Liver (tissue), 9 donors: Measurements from ENCODE around the gene VAV3. TPM values are rescaled to one million over a fixed set of nuclear protein-coding genes. Genes with fewer than 3 reads are reported as not detected.

Source experiments
- DNase-seq: peaks from one replicate; pipeline ENCODE4 v3.0.0-alpha.2; 2017; ENCODE audit warnings: low spot score
- H3K27ac ChIP-seq, 2 donors: one replicate each; pipeline ENCODE4 v1.7.0; 2013; ENCODE audit warnings: inconsistent platforms in 2 of 2, low read length in 2 of 2, control low read depth in 1 of 2, low read depth in 1 of 2, mild to moderate bottlenecking in 1 of 2
- H3K27me3 ChIP-seq, 4 donors: one replicate each; pipeline versions ENCODE4 v1.6.1 to v1.7.0; 2013; ENCODE audit warnings: low read length in 3 of 4, inconsistent platforms in 1 of 4, mild to moderate bottlenecking in 1 of 4, moderate library complexity in 1 of 4; ENCODE audit not compliant: control insufficient read depth in 4 of 4, insufficient read depth in 4 of 4
- H3K36me3 ChIP-seq, 4 donors: one replicate each; pipeline versions ENCODE4 v1.6.1 to v1.7.0; 2013; ENCODE audit warnings: low read length in 3 of 4, mild to moderate bottlenecking in 3 of 4, low read depth in 1 of 4, moderate library complexity in 1 of 4; ENCODE audit not compliant: control insufficient read depth in 4 of 4, insufficient read depth in 3 of 4
- H3K4me1 ChIP-seq, 4 donors: one replicate each; pipeline versions ENCODE4 v1.6.1 to v1.7.0; 2013; ENCODE audit warnings: low read length in 3 of 4, mild to moderate bottlenecking in 3 of 4, moderate library complexity in 1 of 4; ENCODE audit not compliant: control insufficient read depth in 4 of 4, insufficient read depth in 4 of 4
- H3K4me3 ChIP-seq, 3 donors: one replicate each; pipeline versions ENCODE4 v1.6.1 to v1.7.0; 2013; ENCODE audit warnings: low read length in 3 of 3, control low read depth in 1 of 3, low read depth in 1 of 3, mild to moderate bottlenecking in 1 of 3
- H3K9ac ChIP-seq, 2 donors: one replicate each; pipeline ENCODE4 v1.7.0; 2013; ENCODE audit warnings: low read length in 2 of 2, mild to moderate bottlenecking in 2 of 2, moderate library complexity in 2 of 2, control low read depth in 1 of 2, low read depth in 1 of 2
- H3K9me3 ChIP-seq, 4 donors: one replicate each; pipeline versions ENCODE4 v1.6.1 to v1.7.0; 2013; ENCODE audit warnings: low read length in 3 of 4; ENCODE audit not compliant: control insufficient read depth in 4 of 4
- CTCF ChIP-seq: fragments of 150-350 bp; IDR thresholded peaks from 2 replicates; pipeline ENCODE4 v1.5.1; 2017; ENCODE audit warnings: improper control_type of control experiment, low read depth, low read length; ENCODE audit not compliant: missing input control
- FOXA1 ChIP-seq: IDR thresholded peaks from 2 replicates; pipeline ENCODE4 v1.6.1; 2016; ENCODE audit warnings: antibody characterized with exemption
- FOXA2 ChIP-seq: IDR thresholded peaks from 2 replicates; pipeline ENCODE4 v1.6.1; 2016; ENCODE audit warnings: antibody characterized with exemption
- GABPA ChIP-seq, 2 donors: IDR thresholded peaks in 1 of 2; conservative IDR thresholded peaks in 1 of 2; 2 replicates each; pipeline ENCODE4 v1.6.1; 2016; ENCODE audit warnings: antibody characterized with exemption in 2 of 2, mild to moderate bottlenecking in 1 of 2, moderate library complexity in 1 of 2
- HNF4A ChIP-seq, 2 donors: conservative IDR thresholded peaks; 2 replicates each; pipeline ENCODE4 v1.6.1; 2016; ENCODE audit warnings: antibody characterized with exemption in 2 of 2, mild to moderate bottlenecking in 2 of 2
- HNF4G ChIP-seq: IDR thresholded peaks from 2 replicates; pipeline ENCODE4 v1.6.1; 2016; ENCODE audit warnings: antibody characterized with exemption
- MAX ChIP-seq: IDR thresholded peaks from 2 replicates; pipeline ENCODE4 v1.6.1; 2016; ENCODE audit warnings: antibody characterized with exemption
- NR2F2 ChIP-seq: IDR thresholded peaks from 2 replicates; pipeline ENCODE4 v1.6.1; 2016; ENCODE audit warnings: antibody characterized with exemption
- RAD21 ChIP-seq, 2 donors: IDR thresholded peaks; 2 replicates each; pipeline ENCODE4 v1.6.1; 2016; ENCODE audit warnings: antibody characterized with exemption in 2 of 2, mild to moderate bottlenecking in 2 of 2
- SP1 ChIP-seq: IDR thresholded peaks from 2 replicates; pipeline ENCODE4 v1.6.1; 2018; ENCODE audit warnings: antibody characterized with exemption, mild to moderate bottlenecking
- YY1 ChIP-seq: IDR thresholded peaks from 2 replicates; pipeline ENCODE4 v1.6.1; 2016; ENCODE audit warnings: antibody characterized with exemption, mild to moderate bottlenecking
- whole genome bisulfite sequencing: extraction: QIAGEN DNeasy Blood & Tissue Kit; methylation state at CpG from one replicate; pipeline ENCODE4 v1.1.7; 2013; 5-methylcytosine and 5-hydroxymethylcytosine counted together
- polyA plus RNA-seq, 2 donors: library from polyadenylated mRNA; stranded (reverse) in 1 of 2; unstranded in 1 of 2; fragments of 200-250 nt in 1 of 2; fragments of >200 nt in 1 of 2; fragmentation: Nextera tagmentation in 1 of 2; extraction: Ambion mirVana in 1 of 2; gene quantifications; one replicate each; pipeline versions ENCODE4 v1.2.1 to v1.2.3, GENCODE V29; 2013 to 2015
- total RNA-seq, 2 donors: library from RNA; depleted of rRNA; stranded (reverse); fragments of >200 nt; gene quantifications; one replicate each; pipeline ENCODE4 v1.2.3, GENCODE V29; 2014
- TF ChIP-seq, protein P1 (sequence below): IDR thresholded peaks from 2 replicates; pipeline ENCODE4 v1.6.1; 2016; ENCODE audit warnings: antibody characterized with exemption
- TF ChIP-seq, protein P2 (sequence below): IDR thresholded peaks from 2 replicates; pipeline ENCODE4 v1.6.1; 2016; ENCODE audit warnings: antibody characterized with exemption
- TF ChIP-seq, protein P3 (sequence below): IDR thresholded peaks from 2 replicates; pipeline ENCODE4 v1.6.1; 2016; ENCODE audit warnings: antibody characterized with exemption, mild to moderate bottlenecking
- donor health status: healthy.
- donor health status: healthy.
- donor health status: healthy.
- donor health status: healthy.
- donor health status: healthy.

VAV3 gene
- total and polyA plus RNA-seq, 4 donors = 0.46 to 4.8 (median 2.7) TPM

- Histone ChIP-seq H3K9ac (no peak overlapping the region), H3K4me1 (peaks cover 0 to 2% (median 0%) of the 10 kb centered on the region in 4 donors), H3K4me3 (no peak overlapping the region), H3K36me3 (no peaks in the 10 kb centered on the region), H3K9me3 (no peaks in the 10 kb centered on the region), H3K27ac (no peak overlapping the region), H3K27me3 (no peaks in the 10 kb centered on the region)
- 27% methylated on average over 2 of the region's 2 CpGs for WGBS
- TF ChIP-seq FOXA2 = peak; percentile 14
- TF ChIP-seq HNF4A (conservative IDR thresholded peaks at IDR 0.05) = peak; percentile 25 to 69
- no peak for TF ChIP-seq CTCF
- DNase-seq = no peak
These were observed 438.3 kb downstream of the VAV3 start for GRCh38 chr1:107526524-107527198.

GRCh38 chr1:107525961-107526360, 439.0 kb downstream of the VAV3 start:
- DNase-seq = no peak
- 94% methylated on average over 2 of the region's 2 CpGs for WGBS
- TF ChIP-seq FOXA1 (no peak), FOXA2 (no peak), YY1 (no peak), SP1 (no peak)
- TF ChIP-seq, protein P1, sequence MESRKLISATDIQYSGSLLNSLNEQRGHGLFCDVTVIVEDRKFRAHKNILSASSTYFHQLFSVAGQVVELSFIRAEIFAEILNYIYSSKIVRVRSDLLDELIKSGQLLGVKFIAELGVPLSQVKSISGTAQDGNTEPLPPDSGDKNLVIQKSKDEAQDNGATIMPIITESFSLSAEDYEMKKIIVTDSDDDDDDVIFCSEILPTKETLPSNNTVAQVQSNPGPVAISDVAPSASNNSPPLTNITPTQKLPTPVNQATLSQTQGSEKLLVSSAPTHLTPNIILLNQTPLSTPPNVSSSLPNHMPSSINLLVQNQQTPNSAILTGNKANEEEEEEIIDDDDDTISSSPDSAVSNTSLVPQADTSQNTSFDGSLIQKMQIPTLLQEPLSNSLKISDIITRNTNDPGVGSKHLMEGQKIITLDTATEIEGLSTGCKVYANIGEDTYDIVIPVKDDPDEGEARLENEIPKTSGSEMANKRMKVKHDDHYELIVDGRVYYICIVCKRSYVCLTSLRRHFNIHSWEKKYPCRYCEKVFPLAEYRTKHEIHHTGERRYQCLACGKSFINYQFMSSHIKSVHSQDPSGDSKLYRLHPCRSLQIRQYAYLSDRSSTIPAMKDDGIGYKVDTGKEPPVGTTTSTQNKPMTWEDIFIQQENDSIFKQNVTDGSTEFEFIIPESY = no peak
- TF ChIP-seq, protein P2, sequence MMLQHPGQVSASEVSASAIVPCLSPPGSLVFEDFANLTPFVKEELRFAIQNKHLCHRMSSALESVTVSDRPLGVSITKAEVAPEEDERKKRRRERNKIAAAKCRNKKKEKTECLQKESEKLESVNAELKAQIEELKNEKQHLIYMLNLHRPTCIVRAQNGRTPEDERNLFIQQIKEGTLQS = no peak
- peaks cover 0 to 2% (median 0%) of the 10 kb centered on the region in 4 donors for H3K4me1 ChIP-seq
- H3K27me3 ChIP-seq = no peaks in the 10 kb centered on the region
- H3K36me3 ChIP-seq = no peaks in the 10 kb centered on the region
- no peak overlapping the region for H3K4me3 ChIP-seq
- H3K9ac ChIP-seq = no peak overlapping the region
- no peak overlapping the region for H3K27ac ChIP-seq
- no peaks in the 10 kb centered on the region for H3K9me3 ChIP-seq

- H3K4me3 ChIP-seq = no peak overlapping the region
- no peaks in the 10 kb centered on the region for H3K9me3 ChIP-seq
- no peaks in the 10 kb centered on the region for H3K27me3 ChIP-seq
- TF ChIP-seq, protein P3, sequence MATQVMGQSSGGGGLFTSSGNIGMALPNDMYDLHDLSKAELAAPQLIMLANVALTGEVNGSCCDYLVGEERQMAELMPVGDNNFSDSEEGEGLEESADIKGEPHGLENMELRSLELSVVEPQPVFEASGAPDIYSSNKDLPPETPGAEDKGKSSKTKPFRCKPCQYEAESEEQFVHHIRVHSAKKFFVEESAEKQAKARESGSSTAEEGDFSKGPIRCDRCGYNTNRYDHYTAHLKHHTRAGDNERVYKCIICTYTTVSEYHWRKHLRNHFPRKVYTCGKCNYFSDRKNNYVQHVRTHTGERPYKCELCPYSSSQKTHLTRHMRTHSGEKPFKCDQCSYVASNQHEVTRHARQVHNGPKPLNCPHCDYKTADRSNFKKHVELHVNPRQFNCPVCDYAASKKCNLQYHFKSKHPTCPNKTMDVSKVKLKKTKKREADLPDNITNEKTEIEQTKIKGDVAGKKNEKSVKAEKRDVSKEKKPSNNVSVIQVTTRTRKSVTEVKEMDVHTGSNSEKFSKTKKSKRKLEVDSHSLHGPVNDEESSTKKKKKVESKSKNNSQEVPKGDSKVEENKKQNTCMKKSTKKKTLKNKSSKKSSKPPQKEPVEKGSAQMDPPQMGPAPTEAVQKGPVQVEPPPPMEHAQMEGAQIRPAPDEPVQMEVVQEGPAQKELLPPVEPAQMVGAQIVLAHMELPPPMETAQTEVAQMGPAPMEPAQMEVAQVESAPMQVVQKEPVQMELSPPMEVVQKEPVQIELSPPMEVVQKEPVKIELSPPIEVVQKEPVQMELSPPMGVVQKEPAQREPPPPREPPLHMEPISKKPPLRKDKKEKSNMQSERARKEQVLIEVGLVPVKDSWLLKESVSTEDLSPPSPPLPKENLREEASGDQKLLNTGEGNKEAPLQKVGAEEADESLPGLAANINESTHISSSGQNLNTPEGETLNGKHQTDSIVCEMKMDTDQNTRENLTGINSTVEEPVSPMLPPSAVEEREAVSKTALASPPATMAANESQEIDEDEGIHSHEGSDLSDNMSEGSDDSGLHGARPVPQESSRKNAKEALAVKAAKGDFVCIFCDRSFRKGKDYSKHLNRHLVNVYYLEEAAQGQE = no peak
- TF ChIP-seq, protein P2 = no peak
- no peak for TF ChIP-seq GABPA (IDR thresholded peaks at IDR 0.05 in 1 of 2, conservative IDR thresholded peaks at IDR 0.05 in 1 of 2)
- no peak for TF ChIP-seq HNF4G
- no peak for TF ChIP-seq MAX
- no peak for TF ChIP-seq NR2F2
- TF ChIP-seq, protein P1 = no peak
- no peak for TF ChIP-seq RAD21 (IDR thresholded peaks at IDR 0.05)
- TF ChIP-seq FOXA2 = no peak
- no peak for TF ChIP-seq SP1
- no peak for DNase-seq
- peaks cover 0 to 2% (median 0%) of the 10 kb centered on the region in 4 donors for H3K4me1 ChIP-seq
- no peak overlapping the region for H3K9ac ChIP-seq
- no peaks in the 10 kb centered on the region for H3K36me3 ChIP-seq
- H3K27ac ChIP-seq = no peak overlapping the region
- 95% methylated on average over 1 of the region's 1 CpG for WGBS
These were observed 439.8 kb downstream of the VAV3 start for GRCh38 chr1:107525145-107525544.
